ENCODE results near the gene TPP1. TPM values are rescaled to one million over a fixed set of nuclear protein-coding genes. Genes with fewer than 3 reads are reported as not detected.
A peak's percentile ranks its signal among the peaks of the same experiment; 100 is the strongest.

The TPP1 gene
- total and polyA plus RNA-seq, 9 of the 15 experiments (the other 6 are each of a cell fraction or from before 2014, with no cell fraction given): 7.5 to 75.8 (median 15.7) TPM

- Histone ChIP-seq H2AFZ (ENCODE audit: low read depth, low read length) (no peak overlapping the region), H3K4me2 (ENCODE audit: insufficient read depth, low read length) (no peak overlapping the region), H3K9me1 (ENCODE audit: control insufficient read depth, insufficient read depth, low read length) (no peaks in the 10 kb centered on the region), H3K36me3 (ENCODE audit: control insufficient read depth, insufficient read depth, low read length) (no peaks in the 10 kb centered on the region), H3K27ac (ENCODE audit: extremely low read depth, low read depth, low read length) (no peak overlapping the region), H3K4me1 (replicated peaks in 1 of 2; ENCODE audit: control insufficient read depth in 2 of 2, insufficient read depth in 2 of 2, low read length in 2 of 2) (peaks cover 0 to 8% of the 10 kb centered on the region in 2 experiments; a peak in 3 of 5 replicates), H3K9me3 (replicated peaks; ENCODE audit: control insufficient read depth, insufficient read depth, low read depth, low read length) (peaks cover 4% of the 10 kb centered on the region; the same call in 1 of the 2 replicates), H3K4me3 (no peak overlapping the region), H3K27me3 (ENCODE audit: control insufficient read depth in 2 of 2, insufficient read depth in 2 of 2, low read length in 2 of 2) (no peaks in the 10 kb centered on the region), H4K20me1 (replicated peaks; ENCODE audit: control insufficient read depth, insufficient read depth, low read length) (no peaks in the 10 kb centered on the region), H3K79me2 (ENCODE audit: control insufficient read depth, insufficient read depth, low read length) (no peaks in the 10 kb centered on the region), H3K9ac (ENCODE audit: insufficient read depth in 1 of 2, low read depth in 2 of 2, low read length in 2 of 2) (no peak overlapping the region)
- FAIRE-seq: no peak
- ChIA-PET CTCF (ENCODE audit: low intra/inter-chr PET ratio) (no interaction called here), POLR2A (no interaction called here)
- peak; percentile 80 for ATAC-seq
- in situ Hi-C loops (cut with MboI) (no loop called here), intact Hi-C loops (cut with micrococcal nuclease) (no loop called here)
- no peak for DNase-seq (ENCODE audit: extremely low read depth in 1 of 4, low spot score in 3 of 4)
- BruUV-seq (replicated peaks): no TSS peak
- WGBS (ENCODE audit: insufficient coverage, low coverage, missing lambda C conversion rate): 40% methylated on average over 1 of the region's 1 CpG
- no peak for TF ChIP-seq ZNF778 (CRISPR knock-in tag; IDR thresholded peaks at IDR 0.05)
- TF ChIP-seq PTRF (tag; IDR thresholded peaks at IDR 0.05): no peak
- no peak for TF ChIP-seq ZNF444 (CRISPR knock-in tag; IDR thresholded peaks at IDR 0.05)
- no peak for TF ChIP-seq RREB1 (CRISPR knock-in tag; IDR thresholded peaks at IDR 0.05)
- TF ChIP-seq LCOR (CRISPR knock-in tag; IDR thresholded peaks at IDR 0.05): no peak
- TF ChIP-seq TCF7L2 (IDR thresholded peaks at IDR 0.05; ENCODE audit: low read depth, low read length): no peak
- TF ChIP-seq CBX8 (IDR thresholded peaks at IDR 0.05; ENCODE audit: borderline replicate concordance, extremely low read depth, low read depth, low read length, poor library complexity, severe bottlenecking): no peak
- no peak for TF ChIP-seq NFYB (IDR thresholded peaks at IDR 0.05; ENCODE audit: extremely low read depth, insufficient read length)
- no peak for TF ChIP-seq POU5F1 (IDR thresholded peaks at IDR 0.05; ENCODE audit: borderline replicate concordance, low read depth, low read length, partially characterized antibody)
- TF ChIP-seq ZNF3 (CRISPR knock-in tag; IDR thresholded peaks at IDR 0.05): no peak
- TF ChIP-seq ZNF76 (CRISPR knock-in tag; IDR thresholded peaks at IDR 0.05; ENCODE audit: borderline replicate concordance): no peak
- no peak for TF ChIP-seq GTF2E2 (tag; IDR thresholded peaks at IDR 0.05)
- no peak for TF ChIP-seq THRAP3 (IDR thresholded peaks at IDR 0.05; ENCODE audit: borderline replicate concordance)
- TF ChIP-seq FOS (IDR thresholded peaks at IDR 0.05; ENCODE audit: extremely low read depth, insufficient read length): no peak
- no peak for TF ChIP-seq HSF4 (CRISPR knock-in tag; IDR thresholded peaks at IDR 0.05; ENCODE audit: borderline replicate concordance)
- TF ChIP-seq SRSF7 (optimal IDR thresholded peaks at IDR 0.05; ENCODE audit: low read depth, low read length): no peak
- no peak for TF ChIP-seq ASH1L (IDR thresholded peaks at IDR 0.05; ENCODE audit: borderline replicate concordance, low read depth, partially characterized antibody)
- no peak for TF ChIP-seq RHOXF2B (CRISPR knock-in tag; conservative IDR thresholded peaks at IDR 0.05)
- TF ChIP-seq NCOA2 (IDR thresholded peaks at IDR 0.05; ENCODE audit: partially characterized antibody in 2 of 2): no peak
These were observed 41.1 kb downstream of the TPP1 start for GRCh38 chr11:6578134-6578533.

Measured in K562 (cell line).